Ammon's horn (tissue), 1 donor: ENCODE measurements around the gene PRPF6.

Experiments
- DNase-seq: peaks from one replicate; pipeline ENCODE4 v3.0.0-alpha.2; 2016; ENCODE audit warnings: low spot score

Gene PRPF6

GRCh38 chr20:64064145-64064698 lies 83.3 kb downstream of the PRPF6 start:
- no peak for DNase-seq

GRCh38 chr20:64065062-64065973 lies 84.4 kb downstream of the PRPF6 start:
- DNase-seq = no peak

- no peak for DNase-seq
Observed at GRCh38 chr20:64065974-64066343, 85.0 kb downstream of the PRPF6 start.

- DNase-seq = no peak
Observed at GRCh38 chr20:64067005-64067632, 86.2 kb downstream of the PRPF6 start.

GRCh38 chr20:64067733-64068307 lies 86.9 kb downstream of the PRPF6 start:
- DNase-seq = no peak

- DNase-seq = no peak
Observed at GRCh38 chr20:64068386-64069208, 87.7 kb downstream of the PRPF6 start.

GRCh38 chr20:64069209-64069613 lies 88.3 kb downstream of the PRPF6 start:
- no peak for DNase-seq

GRCh38 chr20:64069614-64070243 lies 88.8 kb downstream of the PRPF6 start:
- no peak for DNase-seq

- DNase-seq = no peak
Observed at GRCh38 chr20:64070244-64070993, 89.5 kb downstream of the PRPF6 start.

GRCh38 chr20:64071341-64072332 lies 90.7 kb downstream of the PRPF6 start:
- no peak for DNase-seq

- DNase-seq = no peak
Observed at GRCh38 chr20:64072498-64073063, 91.6 kb downstream of the PRPF6 start.

- DNase-seq = no peak
Observed at GRCh38 chr20:64073476-64074183, 92.7 kb downstream of the PRPF6 start.

- DNase-seq = no peak
Observed at GRCh38 chr20:64074184-64074789, 93.4 kb downstream of the PRPF6 start.

- no peak for DNase-seq
Observed at GRCh38 chr20:64074963-64075362, 94.0 kb downstream of the PRPF6 start.

GRCh38 chr20:64075556-64075955 lies 94.6 kb downstream of the PRPF6 start:
- DNase-seq = no peak

GRCh38 chr20:64076061-64076997 lies 95.4 kb downstream of the PRPF6 start:
- no peak for DNase-seq

GRCh38 chr20:64077094-64077493 lies 96.2 kb downstream of the PRPF6 start:
- DNase-seq = no peak
